KBM-7 (cell line): ENCODE results near the gene F8.
"Not testable (repeated sequence)": the region's sequence is repeated elsewhere in the genome, so short reads cannot be mapped to it uniquely, and the experiment has no call there.

ENCODE experiments used
- DNase-seq: peaks from one replicate; pipeline ENCODE4 v3.0.0-alpha.2; 2015
- in situ Hi-C: fragments of 300-500 bp; cut with MboI; formaldehyde crosslinking; loops from 2 replicates; pipeline ENCODE4 v1.14.3; 2020; ENCODE audit warnings: low sequenced_read_pairs, low pct_unique_long_range_greater_than_20kb, mixed read lengths

Gene F8

DNA sequence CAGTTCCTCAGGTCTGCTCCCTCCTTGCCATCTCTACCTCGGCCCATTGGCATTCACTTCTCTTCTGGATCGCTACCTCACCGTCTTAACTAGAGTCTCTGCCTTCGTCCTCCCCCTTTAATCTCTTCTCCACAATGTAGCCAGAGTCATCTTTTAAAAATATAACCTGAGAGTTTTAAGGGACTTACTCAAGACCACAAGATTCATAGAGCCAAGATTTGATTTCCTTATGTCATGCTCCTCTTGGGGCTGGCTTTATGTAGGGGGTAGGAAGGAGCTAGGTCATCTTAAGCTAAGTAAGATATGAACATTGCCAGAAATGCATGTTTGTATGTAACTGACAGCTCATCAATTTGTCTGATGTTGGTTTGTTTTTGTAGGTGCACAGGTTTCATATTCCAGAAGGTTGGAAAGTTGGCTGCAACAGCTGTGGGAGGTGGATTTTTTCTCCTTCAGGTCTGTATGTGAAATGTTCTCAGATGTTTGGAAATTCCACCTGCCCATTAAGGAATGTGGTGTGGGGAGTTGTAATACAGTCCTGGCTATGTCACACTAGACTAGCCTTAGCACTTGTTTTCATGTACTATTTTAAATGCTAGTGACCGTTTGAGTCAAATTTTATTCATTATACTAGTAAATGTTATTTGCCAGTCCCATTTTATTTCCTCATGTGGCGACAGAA lies 23.7 kb upstream of the F8 start:
- in situ Hi-C loops: no loop called here
- no peak for DNase-seq

- no peak for DNase-seq
- in situ Hi-C loops: no loop called here
Observed at GRCh38 chrX:155035688-155036087, 13.2 kb upstream of the F8 start.

DNA sequence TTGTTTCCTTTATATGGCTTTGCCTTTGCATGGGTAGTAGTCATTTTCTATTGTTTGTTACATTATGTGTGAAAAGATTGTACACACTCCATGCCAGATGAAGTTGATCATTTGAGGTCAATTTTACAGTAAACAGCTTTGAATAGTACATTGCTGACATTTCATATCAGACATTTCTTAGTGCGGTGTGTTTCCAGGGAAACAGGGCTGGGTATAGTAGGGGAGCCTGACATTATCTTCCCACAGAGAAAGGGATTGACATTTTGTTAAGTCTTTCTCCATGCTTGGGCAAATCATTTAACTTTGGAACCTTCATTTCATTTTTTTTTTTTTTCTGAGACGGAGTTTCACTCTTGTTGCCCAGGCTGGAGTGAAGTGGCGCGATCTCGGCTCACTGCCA lies 9.1 kb upstream of the F8 start:
- DNase-seq: no peak
- in situ Hi-C loops: no loop called here

DNA sequence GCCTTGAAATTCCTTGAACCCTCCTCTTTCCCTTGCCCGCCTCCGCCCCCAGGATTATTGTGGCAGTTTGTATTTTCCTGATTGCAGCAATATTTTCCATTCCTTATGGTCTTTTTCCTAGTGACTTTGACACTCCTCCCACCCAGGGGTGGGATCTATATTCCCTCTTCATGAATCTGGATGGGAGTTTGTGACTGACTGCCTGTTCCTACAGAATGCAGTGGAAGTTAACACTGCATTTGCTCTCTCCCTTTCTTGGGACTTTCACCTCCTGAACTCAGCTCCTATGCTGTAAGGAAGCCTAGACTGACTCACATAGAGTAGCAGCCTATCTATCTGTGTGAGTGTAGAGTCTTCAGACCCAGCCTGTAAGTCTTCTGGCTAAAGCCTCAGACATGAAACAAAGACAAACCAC lies 6.4 kb upstream of the F8 start:
- in situ Hi-C loops: no loop called here
- no peak for DNase-seq

DNA sequence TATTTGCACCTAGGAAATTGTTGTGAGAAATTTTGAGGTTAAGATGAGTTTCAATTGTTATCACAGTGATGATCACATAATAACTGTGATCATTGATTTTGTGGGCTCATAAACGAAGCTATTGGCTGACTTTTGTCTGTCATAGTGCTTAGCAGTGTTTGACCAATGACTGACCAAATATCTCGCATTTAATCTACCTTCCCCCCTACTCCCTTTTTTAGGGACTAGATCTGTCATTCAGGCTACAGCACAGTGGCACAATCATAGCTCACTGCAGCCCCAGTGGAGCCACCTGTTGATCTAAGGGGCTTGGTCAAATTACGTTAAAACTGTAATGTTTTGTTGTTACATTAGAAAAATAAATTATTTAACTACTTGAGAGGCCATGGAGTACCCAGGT lies 5.6 kb upstream of the F8 start:
- in situ Hi-C loops: no loop called here
- no peak for DNase-seq

DNA sequence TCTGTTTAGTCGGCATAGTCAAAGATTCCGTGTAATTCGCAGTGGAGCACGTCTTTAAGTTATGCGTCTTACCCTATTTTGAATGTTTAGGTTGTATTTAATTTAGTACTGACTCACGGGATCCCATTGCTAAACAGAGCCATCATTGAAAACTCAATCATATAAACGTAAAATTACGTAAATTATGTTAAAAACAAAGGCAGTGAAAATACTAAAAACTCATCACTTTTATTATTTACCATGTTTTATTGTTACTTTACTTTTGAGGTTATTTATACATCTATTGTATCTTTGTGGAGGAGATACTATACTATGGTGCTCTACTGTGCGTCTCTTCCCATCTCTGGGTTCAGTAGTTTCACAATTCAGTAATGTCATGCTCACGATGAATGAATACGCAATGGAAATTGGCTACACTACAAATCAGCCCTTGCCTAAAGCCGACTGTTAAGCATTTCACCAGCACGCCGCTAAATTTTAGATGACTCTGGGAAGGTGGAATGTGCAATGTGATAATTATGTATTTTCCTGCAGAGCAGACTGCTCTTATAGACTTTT lies 5.1 kb upstream of the F8 start:
- in situ Hi-C loops: no loop called here
- peak; percentile 51 for DNase-seq

- DNase-seq: peak; percentile 99
- in situ Hi-C loops: no loop called here
Observed at GRCh38 chrX:155026727-155027508, 4.4 kb upstream of the F8 start, which contains the start of gene FUNDC2. Gene FUNDC2, plus strand, starts transcription at chrX:155026844. Its CDS starts 95 bp downstream, at chrX:155026939.

DNA sequence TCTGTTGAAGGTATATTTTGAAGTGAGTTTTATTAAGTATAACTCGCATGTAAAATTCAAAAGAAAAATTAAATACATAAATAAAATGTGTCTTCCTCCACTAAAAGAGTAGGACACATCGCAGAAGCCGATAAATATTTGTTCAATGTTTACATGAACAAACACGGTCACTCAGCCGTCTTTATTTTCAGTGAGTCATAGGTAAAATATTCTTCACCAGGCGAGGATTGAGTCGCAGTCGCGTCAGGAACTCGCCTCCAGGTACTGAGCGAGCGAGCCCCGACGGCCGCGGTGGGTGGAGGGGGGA lies 3.9 kb upstream of the F8 start:
- no peak for DNase-seq
- in situ Hi-C loops: no loop called here

DNA sequence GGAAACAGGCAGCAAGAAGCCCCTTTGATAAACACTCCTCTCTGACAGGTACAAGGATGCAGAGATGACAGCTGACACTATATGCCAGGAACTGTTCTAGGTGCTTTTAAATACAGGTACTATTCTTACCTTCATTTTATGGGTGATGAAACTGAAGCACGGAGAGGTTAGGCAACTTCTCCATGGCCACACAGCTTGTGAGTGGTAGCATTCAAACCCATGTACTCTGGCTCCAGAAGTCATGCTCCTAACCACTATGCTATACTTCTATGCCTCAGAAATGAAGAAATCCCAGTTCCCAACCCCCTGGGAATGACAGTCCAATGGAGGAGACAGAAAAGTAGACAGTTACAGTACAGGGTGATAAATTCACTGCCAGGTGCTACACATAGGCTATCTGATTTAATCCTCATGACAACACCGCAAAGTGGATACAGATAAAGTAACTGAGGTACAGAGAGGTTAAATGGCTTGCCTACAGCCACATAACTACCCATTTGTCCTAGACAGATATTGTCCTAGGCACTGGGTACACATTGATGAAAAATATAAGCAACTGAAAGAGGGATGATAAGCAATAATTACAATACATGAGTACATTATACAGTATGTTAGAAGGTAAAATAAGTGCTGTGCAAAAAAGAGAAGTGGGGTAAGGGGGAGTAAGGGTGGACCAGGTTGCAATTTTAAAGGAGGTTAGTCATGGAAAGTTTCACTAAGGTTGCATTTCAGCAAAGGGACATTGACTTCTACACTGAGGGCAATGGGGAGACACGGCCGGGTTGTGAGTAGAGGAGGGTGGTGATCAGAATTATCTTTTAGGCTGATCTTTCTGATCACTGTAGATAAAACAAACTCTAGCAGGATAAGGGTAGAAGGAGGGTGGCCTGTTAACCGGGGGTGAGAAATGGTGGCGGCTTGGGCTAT lies 1.6 kb upstream of the F8 start:
- in situ Hi-C loops: no loop called here
- peak; percentile 25 for DNase-seq

DNA sequence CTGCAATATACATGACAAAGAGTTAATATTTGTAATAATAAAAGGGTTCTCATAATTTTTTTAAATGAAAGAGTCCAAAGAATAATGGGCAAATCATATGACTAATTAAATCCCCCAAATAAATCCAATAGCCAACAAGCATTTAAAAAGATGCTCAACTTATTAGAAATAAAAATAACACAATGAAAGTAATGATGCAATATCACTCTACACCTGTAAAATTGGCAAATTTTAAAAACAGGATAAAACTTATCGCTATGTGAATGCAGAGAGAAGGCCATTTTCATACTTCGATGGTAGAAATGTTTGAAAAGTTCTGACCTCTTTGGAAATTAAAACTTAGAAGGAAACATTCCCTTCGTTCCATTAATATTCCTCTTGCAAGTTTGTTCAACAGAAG lies 1.9 kb downstream of the F8 start:
- DNase-seq: no peak
- in situ Hi-C loops: no loop called here

DNA sequence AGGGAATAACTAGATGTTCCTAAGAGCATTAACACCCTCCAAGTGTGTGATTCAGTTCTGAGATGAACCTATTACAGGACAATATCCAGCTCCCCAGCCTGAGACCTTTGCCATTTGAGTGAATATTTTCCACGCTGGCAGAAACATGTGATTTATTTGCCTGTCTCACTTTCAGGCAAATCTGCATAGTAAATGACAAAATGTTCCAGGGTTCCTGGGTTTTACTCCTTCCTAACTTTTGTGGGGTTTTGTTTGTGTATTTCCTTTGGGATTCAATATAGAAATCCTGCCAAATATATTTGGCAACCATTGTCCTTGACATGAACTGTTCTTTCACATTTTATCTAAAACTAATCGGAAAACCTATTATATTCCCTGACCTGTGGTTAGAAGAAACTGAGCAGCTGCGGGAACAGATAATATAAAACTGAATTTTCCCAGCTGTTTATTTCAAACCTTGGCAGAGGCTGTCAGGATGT lies 12.5 kb downstream of the F8 start:
- in situ Hi-C loops: no loop called here
- no peak for DNase-seq

- DNase-seq, in situ Hi-C loops: not testable (repeated sequence)
Observed at GRCh38 chrX:155008578-155008977, 13.9 kb downstream of the F8 start.

- DNase-seq, in situ Hi-C loops: not testable (repeated sequence)
Observed at GRCh38 chrX:155006913-155007671, 15.4 kb downstream of the F8 start.

GRCh38 chrX:155006379-155006778 lies 16.1 kb downstream of the F8 start:
- DNase-seq, in situ Hi-C loops: not testable (repeated sequence)

DNA sequence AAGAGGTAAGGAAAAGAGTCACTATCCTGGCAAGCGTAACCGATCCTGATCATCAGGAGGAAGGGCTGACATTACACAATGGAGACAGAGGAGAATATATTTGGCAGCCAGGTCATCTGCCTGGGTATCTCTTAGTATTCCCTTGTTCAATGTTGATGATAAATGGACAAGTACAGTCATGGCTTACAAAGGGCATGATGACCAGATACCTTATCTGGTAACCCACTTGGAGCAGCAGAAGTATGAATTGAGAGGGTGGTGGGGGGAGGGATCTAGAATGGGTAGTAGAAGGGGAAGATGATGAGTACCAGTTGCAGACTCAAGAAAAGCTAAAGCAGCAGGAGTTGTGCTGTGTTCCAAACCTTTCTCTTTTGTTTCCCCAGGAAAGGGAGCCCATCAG lies 17.3 kb downstream of the F8 start:
- no peak for DNase-seq
- in situ Hi-C loops: no loop called here

- no peak for DNase-seq
- in situ Hi-C loops: no loop called here
Observed at GRCh38 chrX:155001873-155002272, 20.6 kb downstream of the F8 start.

- DNase-seq: no peak
- in situ Hi-C loops: no loop called here
Observed at GRCh38 chrX:155000841-155001240, 21.7 kb downstream of the F8 start.

GRCh38 chrX:154998204-154998880 lies 24.2 kb downstream of the F8 start:
- DNase-seq: no peak
- in situ Hi-C loops: no loop called here
